ENCODE results near the gene HTD2. TPM values are rescaled to one million over a fixed set of nuclear protein-coding genes. Genes with fewer than 3 reads are reported as not detected.
A peak's percentile ranks its signal among the peaks of the same experiment; 100 is the strongest.

Gene HTD2
- total and polyA plus RNA-seq, 4 donors, result 6.5 to 10.8 (median 7.8) TPM

GRCh38 chr3:58298190-58298589 lies 8.1 kb upstream of the HTD2 start:
- no peak for DNase-seq
- 75 to 77% methylated on average over 3 of the region's 3 CpGs for WGBS, 2 donors
- ATAC-seq (ENCODE audit: low FRiP score), result no peak
- no peaks in the 10 kb centered on the region for H3K9me3 ChIP-seq (ENCODE audit: control insufficient read depth, low read length)
- no peaks in the 10 kb centered on the region for H3K4me1 ChIP-seq (ENCODE audit: control insufficient read depth in 1 of 2, insufficient read depth in 2 of 2, low read length in 2 of 2)
- H3K27ac ChIP-seq (ENCODE audit: low read depth in 1 of 2, low read length in 2 of 2), result no peak overlapping the region
- H3K4me3 ChIP-seq (ENCODE audit: low read length in 2 of 2), result no peak overlapping the region
- intact Hi-C loops (cut with DNase I), result loop anchor here in 1 of 2 donors (5.0 kb wide), 1 partner anchor 111 kb away; no protein-coding TSS in a partner anchor
- H3K27me3 ChIP-seq (ENCODE audit: control insufficient read depth in 1 of 2, insufficient read depth in 2 of 2, low read length in 1 of 2), result no peaks in the 10 kb centered on the region
- H3K36me3 ChIP-seq (ENCODE audit: control insufficient read depth in 1 of 2, insufficient read depth in 2 of 2, low read length in 1 of 2), result no peaks in the 10 kb centered on the region

- Histone ChIP-seq H3K27me3 (ENCODE audit: control insufficient read depth in 1 of 2, insufficient read depth in 2 of 2, low read length in 1 of 2) (no peaks in the 10 kb centered on the region), H3K4me3 (ENCODE audit: low read length in 2 of 2) (no peak overlapping the region), H3K4me1 (ENCODE audit: control insufficient read depth in 1 of 2, insufficient read depth in 2 of 2, low read length in 2 of 2) (no peaks in the 10 kb centered on the region), H3K27ac (ENCODE audit: low read depth in 1 of 2, low read length in 2 of 2) (no peak overlapping the region), H3K9me3 (ENCODE audit: control insufficient read depth, low read length) (no peaks in the 10 kb centered on the region), H3K36me3 (ENCODE audit: control insufficient read depth in 1 of 2, insufficient read depth in 2 of 2, low read length in 1 of 2) (no peaks in the 10 kb centered on the region)
- DNase-seq, result no peak
- ATAC-seq (ENCODE audit: low FRiP score), result no peak
- WGBS, 2 donors, result 60 to 66% methylated on average over 2 of the region's 2 CpGs
- intact Hi-C loops (cut with DNase I), result loop anchor here in 1 of 2 donors (5.0 kb wide), 1 partner anchor 112 kb away; no protein-coding TSS in a partner anchor
These were observed 7.2 kb upstream of the HTD2 start for GRCh38 chr3:58299075-58299474.

- no peak overlapping the region for H3K4me3 ChIP-seq (ENCODE audit: low read length in 2 of 2)
- H3K36me3 ChIP-seq (ENCODE audit: control insufficient read depth in 1 of 2, insufficient read depth in 2 of 2, low read length in 1 of 2), result no peaks in the 10 kb centered on the region
- H3K27ac ChIP-seq (ENCODE audit: low read depth in 1 of 2, low read length in 2 of 2), result no peak overlapping the region
- H3K27me3 ChIP-seq (ENCODE audit: control insufficient read depth in 1 of 2, insufficient read depth in 2 of 2, low read length in 1 of 2), result no peaks in the 10 kb centered on the region
- 12 to 13% methylated on average over 8 of the region's 8 CpGs for WGBS, 2 donors
- no peaks in the 10 kb centered on the region for H3K9me3 ChIP-seq (ENCODE audit: control insufficient read depth, low read length)
- ATAC-seq (ENCODE audit: low FRiP score) (no peak), DNase-seq (no peak)
- intact Hi-C loops (cut with DNase I), result loop anchor here (5.0 kb wide), 1 partner anchor 113 kb away; no protein-coding TSS in a partner anchor
- H3K4me1 ChIP-seq (ENCODE audit: control insufficient read depth in 1 of 2, insufficient read depth in 2 of 2, low read length in 2 of 2), result no peaks in the 10 kb centered on the region
These were observed 6.3 kb upstream of the HTD2 start for GRCh38 chr3:58299839-58300516.

- H3K27ac ChIP-seq (ENCODE audit: low read depth in 1 of 2, low read length in 2 of 2), result no peak overlapping the region
- intact Hi-C loops (cut with DNase I), result loop anchor here in 1 of 2 donors (5.0 kb wide), 2 partner anchors 70 to 185 kb away; partner anchors contain the start of genes ABHD6 and KCTD6
- H3K4me1 ChIP-seq (ENCODE audit: control insufficient read depth in 1 of 2, insufficient read depth in 2 of 2, low read length in 2 of 2), result peaks cover 3% of the 10 kb centered on the region in 2 donors
- no peaks in the 10 kb centered on the region for H3K27me3 ChIP-seq (ENCODE audit: control insufficient read depth in 1 of 2, insufficient read depth in 2 of 2, low read length in 1 of 2)
- ATAC-seq (ENCODE audit: low FRiP score) (no peak), DNase-seq (no peak)
- H3K4me3 ChIP-seq (ENCODE audit: low read length in 2 of 2), result peak overlapping the region in 1 of 2 donors; percentile 83
- no peaks in the 10 kb centered on the region for H3K9me3 ChIP-seq (ENCODE audit: control insufficient read depth, low read length)
- WGBS, 2 donors, result 31 to 36% methylated on average over 10 of the region's 10 CpGs
- peaks cover 0 to 5% of the 10 kb centered on the region in 2 donors for H3K36me3 ChIP-seq (ENCODE audit: control insufficient read depth in 1 of 2, insufficient read depth in 2 of 2, low read length in 1 of 2)
These were observed 1.4 kb downstream of the HTD2 start for GRCh38 chr3:58307639-58308215.

GRCh38 chr3:58308728-58309127 lies 2.4 kb downstream of the HTD2 start:
- intact Hi-C loops (cut with DNase I), result loop anchor here in 1 of 2 donors (5.0 kb wide), 2 partner anchors 71 to 184 kb away; partner anchors contain the start of genes ABHD6 and KCTD6
- Histone ChIP-seq H3K4me3 (ENCODE audit: low read length in 2 of 2) (no peak overlapping the region), H3K27me3 (ENCODE audit: control insufficient read depth in 1 of 2, insufficient read depth in 2 of 2, low read length in 1 of 2) (no peaks in the 10 kb centered on the region), H3K4me1 (ENCODE audit: control insufficient read depth in 1 of 2, insufficient read depth in 2 of 2, low read length in 2 of 2) (peaks cover 3% of the 10 kb centered on the region in 2 donors), H3K36me3 (ENCODE audit: control insufficient read depth in 1 of 2, insufficient read depth in 2 of 2, low read length in 1 of 2) (peaks cover 0 to 5% of the 10 kb centered on the region in 2 donors), H3K27ac (ENCODE audit: low read depth in 1 of 2, low read length in 2 of 2) (no peak overlapping the region), H3K9me3 (ENCODE audit: control insufficient read depth, low read length) (no peaks in the 10 kb centered on the region)
- DNase-seq (no peak), ATAC-seq (ENCODE audit: low FRiP score) (no peak)
- 20 to 22% methylated on average over 1 of the region's 1 CpG for WGBS, 2 donors

- Histone ChIP-seq H3K4me3 (ENCODE audit: low read length in 2 of 2) (no peak overlapping the region), H3K27me3 (ENCODE audit: control insufficient read depth in 1 of 2, insufficient read depth in 2 of 2, low read length in 1 of 2) (no peaks in the 10 kb centered on the region), H3K36me3 (ENCODE audit: control insufficient read depth in 1 of 2, insufficient read depth in 2 of 2, low read length in 1 of 2) (peaks cover 8 to 11% of the 10 kb centered on the region in 2 donors), H3K27ac (ENCODE audit: low read depth in 1 of 2, low read length in 2 of 2) (no peak overlapping the region), H3K9me3 (ENCODE audit: control insufficient read depth, low read length) (no peaks in the 10 kb centered on the region), H3K4me1 (ENCODE audit: control insufficient read depth in 1 of 2, insufficient read depth in 2 of 2, low read length in 2 of 2) (no peaks in the 10 kb centered on the region)
- ATAC-seq (ENCODE audit: low FRiP score), result no peak
- intact Hi-C loops (cut with DNase I), result no loop called here
- 79 to 84% methylated on average over 2 of the region's 2 CpGs for WGBS, 2 donors
- no peak for DNase-seq
These were observed 11.5 kb downstream of the HTD2 start for GRCh38 chr3:58317811-58318210.

GRCh38 chr3:58321791-58322190 lies 15.5 kb downstream of the HTD2 start:
- H3K27me3 ChIP-seq (ENCODE audit: control insufficient read depth in 1 of 2, insufficient read depth in 2 of 2, low read length in 1 of 2), result no peaks in the 10 kb centered on the region
- no peaks in the 10 kb centered on the region for H3K9me3 ChIP-seq (ENCODE audit: control insufficient read depth, low read length)
- DNase-seq (no peak), ATAC-seq (ENCODE audit: low FRiP score) (no peak)
- intact Hi-C loops (cut with DNase I), result loop anchor here (5.0 kb wide), 2 partner anchors 96 to 211 kb away; no protein-coding TSS in a partner anchor
- H3K4me1 ChIP-seq (ENCODE audit: control insufficient read depth in 1 of 2, insufficient read depth in 2 of 2, low read length in 2 of 2), result no peaks in the 10 kb centered on the region
- 83 to 89% methylated on average over 7 of the region's 7 CpGs for WGBS, 2 donors
- no peak overlapping the region for H3K27ac ChIP-seq (ENCODE audit: low read depth in 1 of 2, low read length in 2 of 2)
- no peak overlapping the region for H3K4me3 ChIP-seq (ENCODE audit: low read length in 2 of 2)
- H3K36me3 ChIP-seq (ENCODE audit: control insufficient read depth in 1 of 2, insufficient read depth in 2 of 2, low read length in 1 of 2), result peaks cover 8% of the 10 kb centered on the region in 2 donors

- Histone ChIP-seq H3K27ac (ENCODE audit: low read depth in 1 of 2, low read length in 2 of 2) (no peak overlapping the region), H3K9me3 (ENCODE audit: control insufficient read depth, low read length) (no peaks in the 10 kb centered on the region), H3K36me3 (ENCODE audit: control insufficient read depth in 1 of 2, insufficient read depth in 2 of 2, low read length in 1 of 2) (peaks cover under 1 to 4% of the 10 kb centered on the region in 2 donors), H3K4me1 (ENCODE audit: control insufficient read depth in 1 of 2, insufficient read depth in 2 of 2, low read length in 2 of 2) (no peaks in the 10 kb centered on the region), H3K27me3 (ENCODE audit: control insufficient read depth in 1 of 2, insufficient read depth in 2 of 2, low read length in 1 of 2) (no peaks in the 10 kb centered on the region), H3K4me3 (ENCODE audit: low read length in 2 of 2) (no peak overlapping the region)
- DNase-seq, result no peak
- intact Hi-C loops (cut with DNase I), result loop anchor here (5.0 kb wide), 2 partner anchors 95 to 210 kb away; no protein-coding TSS in a partner anchor
- no peak for ATAC-seq (ENCODE audit: low FRiP score)
- 56 to 65% methylated on average over 1 of the region's 1 CpG for WGBS, 2 donors
These were observed 16.5 kb downstream of the HTD2 start for GRCh38 chr3:58322793-58323192.

All from aorta (tissue), 5 donors.